Activated T-helper 1 cell treated with anti-CD3 and anti-CD28 coated beads, Interleukin-12 subunit alpha, Interleukin-12 subunit beta, Interleukin-2, Interleukin-4 antibody, amounts not matched to agents 30 ng/mL and 10 ng/mL and 1 ng/mL, durations not matched to agents 14 hours and 24 hours and 36 hours (primary cell): ENCODE measurements around the gene FAM20C. TPM values are rescaled to one million over a fixed set of nuclear protein-coding genes. Genes with fewer than 3 reads are reported as not detected.

Experiments used
- DNase-seq: peaks from one replicate; pipeline ENCODE4 v3.0.0; 2021; ENCODE audit warnings: low spot score
- H3K27ac Mint-ChIP-seq: one replicate; pipeline ENCODE4 v1.8.0; 2021; ENCODE audit warnings: mild to moderate bottlenecking, mixed read lengths
- H3K27me3 Mint-ChIP-seq: one replicate; pipeline ENCODE4 v1.8.0; 2022; ENCODE audit warnings: mild to moderate bottlenecking, moderate library complexity, mixed read lengths; ENCODE audit not compliant: insufficient read depth
- H3K36me3 Mint-ChIP-seq: one replicate; pipeline ENCODE4 v1.8.0; 2021; ENCODE audit warnings: low read depth, mixed read lengths
- H3K4me1 Mint-ChIP-seq: one replicate; pipeline ENCODE4 v1.8.0; 2021; ENCODE audit warnings: low read depth, mixed read lengths
- H3K4me3 Mint-ChIP-seq: one replicate; pipeline ENCODE4 v1.8.0; 2021; ENCODE audit warnings: mild to moderate bottlenecking, moderate library complexity, mixed read lengths
- H3K9me3 Mint-ChIP-seq: one replicate; pipeline ENCODE4 v1.8.0; 2021; ENCODE audit warnings: mixed read lengths
- intact Hi-C: fragments of 100-400 bp; cut with micrococcal nuclease; formaldehyde crosslinking; loops from one replicate; pipeline ENCODE4 v1.15.1; 2024
- total RNA-seq: library from RNA; stranded (reverse); gene quantifications from 2 replicates; pipeline ENCODE4 v1.2.3, GENCODE V29; 2022

Gene FAM20C
- total RNA-seq, 1 donor from 2014 or later, result 0.34 TPM

DNA sequence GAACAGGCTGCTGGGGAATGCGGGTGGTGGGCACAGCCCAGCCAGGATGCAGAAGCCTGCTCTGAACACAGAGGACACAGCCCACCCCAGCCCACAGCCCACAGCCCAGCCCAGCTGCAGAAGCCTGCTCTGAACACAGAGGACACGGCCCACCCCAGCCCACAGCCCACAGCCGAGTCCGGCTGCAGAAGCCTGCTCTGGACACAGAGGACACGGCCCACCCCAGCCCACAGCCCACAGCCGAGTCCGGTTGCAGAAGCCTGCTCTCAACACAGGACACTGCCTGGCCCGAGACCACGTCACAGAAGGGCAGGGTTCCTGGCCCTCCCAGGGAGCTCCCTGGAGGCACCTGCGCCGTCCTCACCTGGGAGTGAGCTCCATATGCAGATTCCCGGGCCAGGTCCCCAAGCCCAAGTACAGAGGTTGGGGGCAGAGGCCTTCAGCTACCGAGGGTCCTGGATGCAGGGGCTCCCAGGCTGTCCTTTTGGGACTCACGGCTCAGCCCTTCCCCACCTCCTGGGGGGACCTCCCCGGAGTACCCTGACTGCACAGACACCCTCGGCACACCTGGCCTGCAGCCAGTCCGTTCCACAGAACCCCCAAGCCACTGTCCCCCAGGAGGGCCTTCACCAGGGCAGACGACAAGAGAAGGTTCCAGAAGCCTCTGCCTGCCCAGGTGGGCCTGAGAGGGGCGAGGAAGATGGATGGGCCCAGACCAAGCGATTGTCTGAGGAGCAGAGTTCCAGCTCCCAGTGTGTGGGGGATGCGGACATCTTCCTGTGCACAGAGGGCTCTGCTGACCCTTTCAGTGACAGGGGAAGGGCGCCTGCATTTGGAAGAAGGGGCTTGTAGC is 73.9 kb downstream of the FAM20C start:
- H3K36me3 Mint-ChIP-seq, result no peaks in the 10 kb centered on the region
- intact Hi-C loops, result no loop called here
- no peak overlapping the region for H3K4me3 Mint-ChIP-seq
- H3K9me3 Mint-ChIP-seq, result peaks cover 8% of the 10 kb centered on the region
- H3K27me3 Mint-ChIP-seq, result no peaks in the 10 kb centered on the region
- H3K4me1 Mint-ChIP-seq, result no peaks in the 10 kb centered on the region
- no peak for DNase-seq
- no peak overlapping the region for H3K27ac Mint-ChIP-seq

DNA sequence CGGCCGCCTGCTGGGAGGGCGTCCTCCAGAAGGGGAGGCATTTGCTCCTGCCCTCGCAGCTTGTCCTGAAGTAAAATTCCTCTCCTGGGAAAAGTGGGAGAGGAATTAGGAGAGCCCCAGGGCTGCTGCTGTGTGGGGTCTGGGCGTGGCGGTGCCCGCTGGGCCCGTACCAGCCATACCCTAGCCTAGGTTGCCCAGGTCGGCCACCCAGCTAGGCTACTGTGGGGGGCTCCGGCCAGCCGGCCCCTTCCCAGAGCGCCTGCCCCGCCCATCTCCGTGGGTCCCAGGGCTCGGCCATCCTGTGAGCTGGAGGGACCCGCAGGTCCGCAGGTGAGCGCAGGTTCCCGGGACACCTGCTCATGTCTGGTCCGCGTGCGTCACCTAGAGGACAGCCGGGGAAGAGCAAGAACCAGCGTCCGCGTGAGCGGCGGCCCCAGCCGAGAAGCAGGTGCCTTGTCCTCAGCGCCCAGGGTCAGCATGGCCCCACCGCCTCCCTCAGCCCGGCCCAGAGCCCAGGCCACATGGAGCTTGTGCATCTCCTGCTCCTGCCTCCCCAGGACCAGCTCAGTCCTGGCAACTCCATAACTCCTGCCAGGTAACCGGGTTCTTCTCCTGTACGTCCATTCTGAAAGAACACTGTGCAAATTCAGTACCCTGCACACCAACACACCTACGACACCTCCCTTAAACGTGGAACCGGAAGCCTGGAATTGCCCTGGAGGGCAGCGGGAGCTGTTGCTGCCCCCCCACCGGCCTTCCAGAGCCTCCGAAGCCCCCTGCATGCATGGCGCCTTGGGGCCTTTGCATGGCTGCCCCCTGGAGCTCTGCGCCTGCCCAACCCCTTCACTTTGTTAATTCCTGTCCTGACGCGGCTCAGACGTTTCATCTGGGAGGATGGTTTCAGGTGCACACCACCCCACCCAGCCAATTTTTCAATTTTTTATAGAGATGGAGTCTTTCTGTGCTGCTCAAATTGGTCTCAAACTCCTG is 74.8 kb downstream of the FAM20C start:
- H3K4me3 Mint-ChIP-seq, result no peak overlapping the region
- DNase-seq, result no peak
- peaks cover 6% of the 10 kb centered on the region for H3K9me3 Mint-ChIP-seq
- H3K36me3 Mint-ChIP-seq, result no peaks in the 10 kb centered on the region
- H3K4me1 Mint-ChIP-seq, result no peaks in the 10 kb centered on the region
- intact Hi-C loops, result no loop called here
- no peak overlapping the region for H3K27ac Mint-ChIP-seq
- H3K27me3 Mint-ChIP-seq, result no peaks in the 10 kb centered on the region

DNA sequence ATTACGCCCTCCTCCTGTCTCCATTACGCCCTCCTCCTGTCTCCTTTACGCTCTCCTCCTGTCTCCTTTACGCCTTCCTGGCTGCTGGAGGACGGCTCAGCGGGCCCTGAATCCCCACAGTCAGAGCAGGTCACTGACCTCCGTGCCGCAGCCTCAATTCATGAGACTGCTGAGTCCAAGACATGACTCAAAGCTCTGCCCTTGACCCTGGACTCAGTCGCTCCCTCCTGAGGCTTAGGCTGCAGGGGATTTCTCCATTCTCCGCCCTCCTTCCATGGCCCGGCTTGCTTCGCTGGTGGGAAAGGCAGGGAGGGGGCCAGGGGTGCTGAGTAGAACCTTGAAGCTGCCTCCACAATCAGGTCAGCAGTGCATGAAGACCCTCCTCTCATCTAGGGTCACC is 76.6 kb downstream of the FAM20C start:
- H3K4me1 Mint-ChIP-seq, result no peaks in the 10 kb centered on the region
- no peak overlapping the region for H3K27ac Mint-ChIP-seq
- H3K4me3 Mint-ChIP-seq, result no peak overlapping the region
- no peaks in the 10 kb centered on the region for H3K36me3 Mint-ChIP-seq
- no peak for DNase-seq
- H3K9me3 Mint-ChIP-seq, result no peaks in the 10 kb centered on the region
- intact Hi-C loops, result no loop called here
- H3K27me3 Mint-ChIP-seq, result no peaks in the 10 kb centered on the region

DNA sequence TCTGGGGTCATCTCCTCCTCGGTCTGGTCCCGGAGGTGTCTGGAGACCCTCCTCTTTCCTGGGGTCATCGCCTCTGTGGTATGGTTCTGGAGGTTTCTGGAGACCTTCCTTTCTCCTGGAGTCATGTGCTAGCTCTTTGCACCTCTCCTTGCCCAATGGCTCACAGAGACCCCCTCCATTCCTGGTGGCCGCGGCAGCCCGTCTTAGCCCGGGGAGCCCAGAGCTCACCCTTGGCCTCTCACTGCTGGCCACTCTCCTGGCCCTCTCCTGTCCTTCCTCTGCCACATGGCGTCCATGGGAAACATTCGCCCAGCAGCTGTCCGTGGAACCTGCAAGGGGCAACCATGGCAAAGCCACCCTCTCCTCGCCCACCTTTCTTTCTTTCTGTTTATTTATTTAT is 77.3 kb downstream of the FAM20C start:
- Mint-ChIP-seq H3K9me3 (peaks cover 4% of the 10 kb centered on the region), H3K36me3 (no peaks in the 10 kb centered on the region), H3K27me3 (no peaks in the 10 kb centered on the region), H3K4me3 (no peak overlapping the region), H3K4me1 (no peaks in the 10 kb centered on the region), H3K27ac (no peak overlapping the region)
- DNase-seq, result no peak
- intact Hi-C loops, result no loop called here

DNA sequence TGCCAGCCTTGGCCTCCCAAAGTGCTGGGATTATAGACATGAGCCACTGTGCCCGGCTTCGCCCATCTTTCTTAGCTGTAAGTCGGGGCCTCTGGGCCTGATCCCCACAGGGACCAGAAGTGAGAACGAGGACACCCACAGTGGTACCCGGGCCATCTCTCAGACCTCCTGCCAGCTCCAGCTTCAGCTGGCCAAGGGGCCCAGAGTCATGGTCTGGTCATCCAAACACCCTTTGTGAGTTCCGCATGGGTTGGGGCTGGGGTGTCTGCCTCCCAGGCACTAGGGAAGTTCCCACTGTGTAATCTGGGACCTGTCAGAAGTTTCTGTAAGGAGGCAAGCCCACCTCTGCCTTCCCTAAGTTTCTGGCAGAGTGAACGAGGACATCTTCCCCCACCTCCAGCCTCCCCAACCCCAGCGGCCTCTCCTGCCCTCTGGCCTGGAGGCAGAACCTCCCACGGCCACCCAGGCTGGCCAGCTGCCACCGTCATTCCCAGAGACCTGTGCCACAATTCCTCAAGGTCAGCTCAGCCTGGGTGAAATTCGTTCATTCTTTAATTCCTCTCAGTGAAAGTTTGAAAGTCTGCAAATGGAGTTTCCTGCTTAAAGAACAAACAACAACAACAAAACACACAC is 78.1 kb downstream of the FAM20C start:
- H3K27ac Mint-ChIP-seq, result no peak overlapping the region
- H3K9me3 Mint-ChIP-seq, result peaks cover 10% of the 10 kb centered on the region
- no peaks in the 10 kb centered on the region for H3K4me1 Mint-ChIP-seq
- intact Hi-C loops, result no loop called here
- H3K36me3 Mint-ChIP-seq, result no peaks in the 10 kb centered on the region
- no peaks in the 10 kb centered on the region for H3K27me3 Mint-ChIP-seq
- no peak for DNase-seq
- no peak overlapping the region for H3K4me3 Mint-ChIP-seq

DNA sequence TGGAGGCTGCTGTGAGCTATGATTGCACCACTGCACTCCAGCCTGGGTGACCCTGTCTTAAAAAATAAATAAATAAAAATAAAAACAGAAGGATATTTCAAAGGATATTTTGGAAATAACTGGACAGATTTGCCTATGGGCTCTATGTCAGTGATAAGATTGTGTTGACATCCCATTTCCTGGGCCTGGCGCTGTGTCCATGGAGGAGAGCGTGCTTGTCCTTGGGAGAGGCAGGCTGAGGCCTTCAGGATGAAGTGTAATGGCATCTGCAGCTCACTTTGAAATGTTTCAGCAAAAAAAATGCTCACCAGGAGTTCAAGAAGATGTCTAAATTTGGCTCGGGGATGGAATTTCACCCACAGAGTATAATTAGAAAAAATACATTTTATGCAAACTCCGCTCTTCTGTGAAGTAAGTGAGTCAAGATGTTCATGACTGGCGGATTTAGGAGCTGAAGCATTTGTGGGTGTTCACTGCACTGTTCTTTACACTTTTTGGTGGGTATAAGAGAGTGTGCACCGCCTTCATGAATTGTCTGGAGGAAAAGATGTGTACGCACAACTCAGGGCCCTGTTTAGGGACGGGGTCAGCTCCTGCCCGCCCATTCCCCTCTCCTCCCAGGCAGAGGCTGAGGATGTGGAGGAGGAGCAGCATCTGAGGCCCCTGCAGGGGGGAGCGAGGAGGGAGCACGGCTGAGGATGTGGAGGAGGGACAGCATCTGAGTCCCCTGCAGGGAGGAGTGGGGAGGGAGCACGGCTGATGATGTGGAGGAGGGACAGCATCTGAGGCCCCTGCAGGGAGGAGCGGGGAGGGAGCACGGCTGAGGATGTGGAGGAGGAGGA is 79.1 kb downstream of the FAM20C start:
- intact Hi-C loops, result no loop called here
- Mint-ChIP-seq H3K27me3 (no peaks in the 10 kb centered on the region), H3K4me1 (no peaks in the 10 kb centered on the region), H3K9me3 (peaks cover 10% of the 10 kb centered on the region), H3K36me3 (no peaks in the 10 kb centered on the region), H3K27ac (no peak overlapping the region), H3K4me3 (no peak overlapping the region)
- no peak for DNase-seq

DNA sequence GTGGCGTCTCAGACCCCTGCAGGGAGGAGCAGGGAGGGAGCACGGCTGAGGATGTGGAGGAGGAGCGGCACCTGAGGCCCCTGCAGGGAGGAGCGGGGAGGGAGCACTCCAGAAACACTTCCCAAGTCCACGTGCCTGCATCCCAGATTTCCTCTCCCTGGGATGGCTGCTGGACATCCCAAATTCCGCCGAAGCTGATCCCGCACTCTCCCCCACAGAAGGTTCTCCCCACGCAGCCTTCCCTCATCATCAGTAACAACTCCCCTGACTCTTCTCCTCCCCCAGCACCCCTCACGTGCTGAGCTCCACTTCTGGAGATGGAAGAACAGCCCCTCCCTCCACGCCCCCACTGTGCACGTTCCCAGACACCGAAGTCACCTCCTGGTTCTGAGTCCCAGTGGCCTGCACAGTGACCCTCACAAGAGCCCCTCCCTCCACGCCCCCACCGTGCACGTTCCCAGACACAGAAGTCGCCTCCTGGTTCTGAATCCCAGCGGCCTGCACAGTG is 79.8 kb downstream of the FAM20C start:
- Mint-ChIP-seq H3K4me1 (no peaks in the 10 kb centered on the region), H3K27me3 (no peaks in the 10 kb centered on the region), H3K36me3 (no peaks in the 10 kb centered on the region), H3K4me3 (no peak overlapping the region), H3K9me3 (peaks cover 10% of the 10 kb centered on the region), H3K27ac (no peak overlapping the region)
- DNase-seq, result no peak
- intact Hi-C loops, result no loop called here

DNA sequence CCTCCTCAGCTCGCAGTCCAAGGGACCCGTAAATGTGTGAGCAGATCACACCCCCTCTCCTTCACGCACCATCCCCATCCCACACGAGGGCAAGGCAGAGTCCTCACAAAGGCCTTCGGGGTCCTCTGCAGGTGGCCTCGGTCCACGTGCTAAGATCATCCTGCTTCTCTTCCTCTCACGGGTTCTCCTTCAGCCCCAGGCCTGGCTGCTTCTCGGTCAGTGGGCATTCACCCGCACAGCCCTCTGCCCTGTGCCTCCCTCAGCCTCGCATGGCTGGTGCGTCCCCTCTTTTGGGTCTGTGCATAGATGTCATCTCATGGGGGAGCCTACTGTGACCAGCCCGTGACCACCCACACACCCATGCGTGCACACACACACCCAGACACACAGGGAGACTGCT is 80.3 kb downstream of the FAM20C start:
- H3K36me3 Mint-ChIP-seq, result no peaks in the 10 kb centered on the region
- DNase-seq, result no peak
- intact Hi-C loops, result no loop called here
- no peak overlapping the region for H3K27ac Mint-ChIP-seq
- H3K4me3 Mint-ChIP-seq, result no peak overlapping the region
- H3K4me1 Mint-ChIP-seq, result no peaks in the 10 kb centered on the region
- peaks cover 10% of the 10 kb centered on the region for H3K9me3 Mint-ChIP-seq
- no peaks in the 10 kb centered on the region for H3K27me3 Mint-ChIP-seq

DNA sequence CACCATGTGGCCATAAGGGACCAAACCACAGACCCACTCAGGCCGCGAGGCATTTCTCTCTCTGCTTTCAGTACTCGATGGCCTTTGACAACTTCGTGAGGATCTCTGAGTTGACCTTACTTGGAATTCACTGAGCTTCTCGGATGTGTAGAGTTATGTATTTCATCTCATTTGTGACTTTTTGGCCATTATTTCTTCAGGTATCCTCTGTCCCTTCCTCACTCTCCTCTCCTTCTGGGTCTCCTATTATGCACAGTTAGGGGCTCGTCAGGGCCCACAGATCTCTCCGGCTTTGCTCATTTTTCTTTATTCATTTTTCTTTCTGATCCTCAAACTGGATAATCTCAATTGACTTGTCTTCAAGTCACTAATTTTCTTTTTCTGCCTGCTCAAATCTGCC is 81.0 kb downstream of the FAM20C start:
- Mint-ChIP-seq H3K4me1 (no peaks in the 10 kb centered on the region), H3K27me3 (no peaks in the 10 kb centered on the region), H3K36me3 (no peaks in the 10 kb centered on the region), H3K4me3 (no peak overlapping the region), H3K9me3 (peaks cover 10% of the 10 kb centered on the region), H3K27ac (no peak overlapping the region)
- DNase-seq, result no peak
- intact Hi-C loops, result no loop called here

DNA sequence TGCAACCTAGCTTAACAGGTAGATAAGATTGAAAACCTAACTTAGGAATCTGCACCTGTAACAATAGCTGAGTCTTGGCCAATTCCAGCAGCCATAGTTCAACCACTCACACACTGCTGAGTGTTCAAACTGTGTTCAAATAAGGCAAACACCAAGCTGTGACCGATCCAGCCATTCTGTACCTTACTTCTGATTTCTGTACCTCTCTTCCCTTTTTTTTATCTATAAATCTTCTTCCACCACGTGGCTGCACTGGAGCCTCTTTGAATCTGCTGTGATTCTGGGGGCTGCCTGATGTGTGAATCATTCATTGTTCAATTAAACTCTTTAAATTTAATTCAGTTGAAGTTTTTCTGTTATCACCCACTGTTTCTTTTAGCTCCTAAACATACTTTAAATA is 81.9 kb downstream of the FAM20C start:
- no peak for DNase-seq
- H3K4me3 Mint-ChIP-seq, result no peak overlapping the region
- no peaks in the 10 kb centered on the region for H3K4me1 Mint-ChIP-seq
- intact Hi-C loops, result no loop called here
- H3K27me3 Mint-ChIP-seq, result no peaks in the 10 kb centered on the region
- H3K36me3 Mint-ChIP-seq, result no peaks in the 10 kb centered on the region
- H3K27ac Mint-ChIP-seq, result no peak overlapping the region
- H3K9me3 Mint-ChIP-seq, result peaks cover 10% of the 10 kb centered on the region

DNA sequence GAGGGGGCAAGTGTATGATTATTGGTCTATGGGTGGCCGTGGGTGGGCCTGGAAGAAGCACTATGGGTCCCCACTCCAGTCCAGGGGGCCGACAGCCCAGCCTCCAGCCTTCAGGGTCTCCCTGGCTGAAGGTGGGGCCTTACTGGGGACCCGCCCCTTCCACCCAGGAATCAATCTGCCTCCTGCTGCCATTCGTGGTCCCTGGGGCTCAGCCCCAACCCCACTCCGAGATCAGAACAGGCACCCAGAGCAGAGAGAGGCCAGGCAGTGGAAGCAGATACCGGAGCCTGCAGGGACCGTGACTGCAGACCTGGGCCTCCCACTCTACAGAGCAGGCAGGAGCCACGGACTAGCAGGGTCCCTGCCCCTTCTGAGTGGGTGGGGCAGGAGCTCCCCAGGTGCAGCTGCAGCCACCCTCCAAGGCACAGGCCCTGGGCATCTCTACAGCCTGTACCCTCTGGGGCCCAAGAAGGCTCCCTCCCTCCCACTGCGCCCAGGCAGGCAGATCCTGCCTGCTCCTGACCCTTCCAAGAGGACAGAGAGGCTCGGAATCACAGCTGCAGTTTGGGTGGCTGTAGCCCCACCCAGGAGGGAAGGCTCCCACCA is 84.0 kb downstream of the FAM20C start:
- H3K27ac Mint-ChIP-seq, result no peak overlapping the region
- no peaks in the 10 kb centered on the region for H3K27me3 Mint-ChIP-seq
- H3K36me3 Mint-ChIP-seq, result no peaks in the 10 kb centered on the region
- no peak for DNase-seq
- H3K9me3 Mint-ChIP-seq, result peaks cover 10% of the 10 kb centered on the region
- H3K4me1 Mint-ChIP-seq, result no peaks in the 10 kb centered on the region
- no peak overlapping the region for H3K4me3 Mint-ChIP-seq
- intact Hi-C loops, result no loop called here

DNA sequence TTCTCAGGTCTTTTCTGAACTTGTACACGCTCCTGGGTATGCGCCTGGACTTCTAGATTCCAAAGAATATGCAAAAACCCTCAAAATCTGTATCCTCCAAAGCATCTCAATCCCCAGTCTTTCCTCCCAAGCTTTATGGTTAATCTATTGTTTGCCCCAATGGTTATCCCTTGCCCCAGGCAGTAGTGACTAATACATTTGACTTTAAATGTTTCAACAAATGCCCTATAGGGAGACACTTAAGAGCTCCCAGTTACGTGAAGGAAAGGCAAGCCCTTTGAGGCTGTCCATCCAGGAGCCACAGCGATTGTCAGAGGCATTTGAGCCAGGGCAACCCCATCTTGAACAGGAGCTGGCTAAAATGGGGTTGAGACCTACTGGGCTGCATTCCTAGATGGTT is 84.9 kb downstream of the FAM20C start:
- H3K4me1 Mint-ChIP-seq, result no peaks in the 10 kb centered on the region
- intact Hi-C loops, result no loop called here
- H3K27me3 Mint-ChIP-seq, result no peaks in the 10 kb centered on the region
- DNase-seq, result no peak
- peaks cover 10% of the 10 kb centered on the region for H3K9me3 Mint-ChIP-seq
- H3K36me3 Mint-ChIP-seq, result no peaks in the 10 kb centered on the region
- no peak overlapping the region for H3K4me3 Mint-ChIP-seq
- no peak overlapping the region for H3K27ac Mint-ChIP-seq
